HG03097 (cell line): ENCODE measurements around the gene ADGRB3.

ENCODE experiments used
- ATAC-seq: cut with Tn5 transposase; IDR thresholded peaks from one replicate; pipeline ENCODE4 v1.9.1; 2021; ENCODE audit not compliant: unreplicated experiment, low FRiP score

Gene ADGRB3

GRCh38 chr6:69180361-69181067 lies 545.4 kb downstream of the ADGRB3 start:
- no peak for ATAC-seq

DNA sequence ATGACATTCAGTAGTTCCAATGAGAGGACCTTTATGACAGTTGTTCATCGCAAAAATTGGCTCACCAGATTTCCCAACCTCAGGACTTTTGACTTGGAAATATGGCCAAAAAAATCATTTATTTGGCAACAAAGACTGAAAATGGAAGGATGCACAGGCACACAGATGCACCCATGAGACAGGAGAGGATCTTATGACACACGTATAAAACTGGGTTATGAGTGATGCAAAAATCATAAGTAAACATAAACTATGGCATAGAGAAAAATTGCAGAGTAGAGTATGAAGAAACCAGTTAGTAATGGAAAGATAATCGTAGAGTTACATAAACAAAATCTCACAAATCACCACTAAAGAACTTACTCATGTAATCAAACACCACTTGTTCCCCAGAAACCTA lies 546.9 kb downstream of the ADGRB3 start:
- ATAC-seq: no peak

DNA sequence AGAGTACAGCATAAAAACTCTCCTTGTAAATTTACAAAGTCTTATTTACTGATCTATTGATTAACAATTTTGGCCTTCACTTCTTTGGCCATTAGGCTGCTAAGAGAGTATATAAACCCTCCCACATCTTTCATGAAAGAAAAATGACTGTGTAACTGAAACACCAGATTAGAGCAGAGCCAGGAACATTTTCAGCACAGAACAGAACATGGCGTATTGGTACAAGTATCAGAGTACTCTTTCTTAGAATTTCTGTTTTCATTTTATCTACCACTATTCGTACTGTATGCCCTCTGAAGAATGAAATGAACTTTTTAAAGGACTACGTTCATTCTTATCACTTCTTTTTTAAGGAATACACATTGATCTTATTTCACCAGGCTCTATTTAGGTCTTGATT lies 550.2 kb downstream of the ADGRB3 start:
- ATAC-seq: no peak

GRCh38 chr6:69202768-69203167 lies 567.7 kb downstream of the ADGRB3 start:
- ATAC-seq: no peak

DNA sequence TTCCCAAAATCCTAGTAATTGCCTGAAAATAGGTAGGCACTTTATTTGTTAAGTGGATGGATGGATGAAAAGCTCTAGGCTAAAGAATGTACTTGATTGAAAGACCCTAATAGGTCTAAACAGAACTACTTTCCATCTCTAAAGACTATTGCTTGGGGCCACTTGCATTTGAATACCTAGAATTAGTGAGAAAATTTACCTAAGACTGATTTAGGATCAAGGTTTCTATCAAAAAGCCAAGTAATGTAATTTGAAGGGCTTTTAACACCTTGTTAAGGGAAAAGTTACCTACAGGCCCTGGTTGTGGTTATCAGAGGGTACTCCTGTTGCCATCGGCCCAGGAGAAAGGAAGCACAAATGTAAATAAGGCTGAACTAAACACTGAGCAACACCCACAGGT lies 581.0 kb downstream of the ADGRB3 start:
- ATAC-seq: no peak

GRCh38 chr6:69217343-69217742 lies 582.3 kb downstream of the ADGRB3 start:
- ATAC-seq: no peak

GRCh38 chr6:69220375-69220774 lies 585.3 kb downstream of the ADGRB3 start:
- ATAC-seq: no peak

DNA sequence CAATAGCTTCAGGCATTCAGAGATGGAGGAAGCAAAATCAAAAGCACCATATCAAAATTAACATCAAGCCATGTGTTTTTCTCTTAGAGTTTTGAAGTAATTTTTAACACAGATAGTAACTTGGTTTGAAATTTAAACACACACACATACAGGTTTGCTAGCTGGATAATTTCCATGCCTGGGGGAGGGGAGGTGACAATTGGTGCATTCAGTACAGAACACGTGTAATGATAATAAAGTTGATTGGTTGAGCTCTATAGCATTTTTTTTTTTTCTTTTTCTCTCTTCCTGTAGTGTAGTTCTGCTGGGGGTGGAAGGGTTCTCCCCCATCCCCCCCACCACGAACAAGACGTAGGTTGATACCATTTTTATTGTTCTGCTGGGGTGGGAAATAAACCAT lies 596.9 kb downstream of the ADGRB3 start:
- ATAC-seq: no peak

DNA sequence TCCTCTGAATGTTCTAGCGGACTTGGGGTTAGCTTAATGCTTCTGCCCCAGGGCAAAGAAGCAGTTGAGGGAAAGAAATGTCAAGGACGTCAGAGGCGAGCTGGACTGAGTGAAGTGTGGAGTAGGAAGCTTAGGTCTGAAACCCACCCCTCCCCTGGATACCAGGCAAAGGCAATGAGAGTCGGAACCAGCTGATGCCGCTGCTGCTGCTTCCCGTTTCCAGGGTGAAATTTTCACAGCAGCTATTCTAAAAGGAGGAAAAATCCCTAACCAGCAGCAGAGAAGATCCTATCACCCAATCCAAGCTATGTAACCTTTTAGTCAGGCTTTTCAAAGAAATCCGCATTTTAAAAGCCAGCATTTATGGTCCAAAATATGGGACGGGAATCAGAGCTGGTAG lies 597.4 kb downstream of the ADGRB3 start:
- ATAC-seq: no peak

DNA sequence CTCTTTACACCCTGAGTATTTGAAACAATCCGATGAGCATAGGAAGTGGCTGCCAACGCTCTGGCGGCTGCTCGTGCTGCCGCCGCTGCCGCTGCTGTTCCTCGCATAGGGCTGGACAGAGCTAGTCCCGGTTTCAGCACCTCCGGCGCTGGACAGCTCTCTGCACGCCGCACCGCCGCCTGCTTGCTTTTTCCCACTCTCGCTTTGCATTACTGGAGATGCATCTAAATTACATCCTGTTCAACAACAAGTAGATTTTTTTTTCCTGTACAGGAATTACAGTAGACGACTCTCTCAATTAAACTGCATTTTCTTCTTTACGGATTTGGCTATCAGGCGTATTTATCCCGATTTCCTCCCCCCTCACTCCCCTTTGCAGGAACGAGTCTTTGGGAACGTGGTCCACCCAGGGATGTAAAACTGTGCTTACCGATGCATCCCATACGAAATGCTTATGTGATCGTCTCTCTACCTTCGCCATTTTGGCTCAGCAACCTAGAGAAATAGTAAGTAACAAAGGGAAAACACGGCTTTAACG lies 597.9 kb downstream of the ADGRB3 start:
- peak; percentile 92 for ATAC-seq

DNA sequence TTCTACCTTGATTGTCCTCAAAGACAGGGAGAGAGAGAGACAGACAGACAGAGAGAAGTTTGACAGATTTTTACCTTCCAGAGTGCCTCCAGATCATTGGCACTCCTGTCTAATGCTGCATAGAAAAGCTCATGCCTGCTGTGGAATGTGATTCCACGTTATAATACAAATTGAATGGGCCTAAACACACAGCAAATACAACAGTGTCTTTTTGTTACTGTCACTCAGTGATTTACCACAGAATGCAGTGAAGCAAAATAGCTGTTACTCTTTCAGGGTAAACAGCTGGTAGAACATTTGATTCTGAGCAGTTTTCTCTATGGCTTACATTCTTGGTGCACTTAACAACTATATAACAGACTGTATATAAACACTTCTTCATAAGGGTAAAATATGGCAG lies 603.0 kb downstream of the ADGRB3 start:
- ATAC-seq: no peak

- no peak for ATAC-seq
These were observed 611.9 kb downstream of the ADGRB3 start for GRCh38 chr6:69246983-69247382.

DNA sequence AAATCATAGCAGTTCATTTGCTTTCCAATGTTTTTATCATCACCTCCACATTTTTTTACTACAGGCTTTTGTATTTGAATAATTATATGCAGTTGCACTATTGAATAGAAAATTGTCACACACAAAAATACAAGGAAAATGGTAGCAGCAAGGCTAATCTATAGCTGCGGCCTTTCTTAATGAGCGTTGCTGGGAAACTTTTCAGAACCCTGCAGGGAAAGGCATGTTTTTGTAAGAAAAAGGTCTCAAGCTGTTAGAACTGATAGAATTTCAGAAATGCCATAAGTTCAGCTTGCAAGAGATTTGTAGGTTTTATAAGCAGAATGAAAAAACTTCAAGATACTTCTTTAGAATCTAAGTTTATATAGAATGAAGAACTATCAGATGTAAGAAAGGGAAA lies 625.9 kb downstream of the ADGRB3 start:
- ATAC-seq: no peak

GRCh38 chr6:69263297-69263696 lies 628.2 kb downstream of the ADGRB3 start:
- ATAC-seq: no peak

DNA sequence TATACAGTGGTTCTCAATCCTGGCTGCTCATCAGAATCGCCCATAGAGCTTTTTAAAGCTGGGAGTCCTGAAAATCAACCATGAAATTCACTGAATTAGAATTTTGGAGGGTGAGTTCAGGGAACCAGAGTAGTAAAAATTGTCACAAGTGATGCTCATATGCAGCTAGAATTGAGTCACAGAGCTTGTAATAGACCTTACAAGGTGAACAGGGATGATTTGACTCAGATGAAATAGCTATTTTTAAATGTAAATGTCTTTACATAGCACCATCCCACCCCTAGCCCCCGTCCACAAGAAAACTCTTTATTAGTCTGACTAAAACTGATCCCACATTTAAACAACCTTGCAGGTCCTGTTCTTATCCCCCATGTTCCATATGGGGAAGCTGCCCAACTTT lies 630.0 kb downstream of the ADGRB3 start:
- no peak for ATAC-seq

- ATAC-seq: no peak
These were observed 630.6 kb downstream of the ADGRB3 start for GRCh38 chr6:69265706-69266105.

DNA sequence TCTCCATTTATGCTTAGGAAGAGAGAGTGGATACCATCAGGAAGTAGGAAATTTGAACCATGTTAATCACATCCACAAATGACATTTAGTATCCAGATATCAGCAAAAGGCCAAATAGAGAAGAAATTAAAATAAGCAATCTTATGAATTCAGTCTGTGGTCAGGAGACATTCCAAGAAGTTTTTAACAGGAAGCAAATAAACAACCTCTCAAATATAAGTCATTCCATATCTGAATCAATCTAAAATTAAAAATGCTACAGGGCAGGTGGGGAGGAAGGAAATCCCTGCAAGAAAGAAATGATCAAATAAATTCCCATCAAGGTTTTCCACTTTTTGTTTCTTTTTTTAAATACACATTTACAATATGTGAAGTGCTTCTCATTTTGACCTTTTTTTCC lies 641.1 kb downstream of the ADGRB3 start:
- ATAC-seq: no peak

- no peak for ATAC-seq
These were observed 644.7 kb downstream of the ADGRB3 start for GRCh38 chr6:69279805-69280204.

- ATAC-seq: no peak
These were observed 645.8 kb downstream of the ADGRB3 start for GRCh38 chr6:69280858-69281257.

DNA sequence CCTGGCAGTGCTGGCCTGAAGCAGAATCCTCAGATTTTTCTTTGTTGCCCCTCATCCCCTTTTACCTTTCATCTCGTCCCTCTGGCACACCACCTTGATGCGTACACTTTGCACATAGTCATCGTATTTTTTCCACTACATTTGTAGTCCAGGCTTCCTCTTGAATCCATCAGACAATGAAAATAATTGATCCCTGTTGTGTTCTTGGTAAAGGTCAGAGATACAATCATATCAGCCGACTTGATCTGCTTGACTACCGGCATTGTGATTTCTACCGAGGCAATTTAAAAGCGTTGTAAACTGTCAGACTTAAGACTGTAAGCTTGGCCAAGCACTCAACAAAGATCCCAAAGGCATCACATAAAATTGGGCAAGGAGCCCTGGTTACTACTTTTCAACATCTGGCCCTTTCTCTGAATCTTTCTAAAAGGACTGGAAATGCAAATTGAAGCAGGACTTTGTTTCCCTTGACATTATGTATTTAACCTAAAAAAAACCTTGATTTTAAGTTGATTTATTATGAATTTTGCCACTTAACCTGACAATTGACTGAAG lies 649.2 kb downstream of the ADGRB3 start:
- no peak for ATAC-seq

DNA sequence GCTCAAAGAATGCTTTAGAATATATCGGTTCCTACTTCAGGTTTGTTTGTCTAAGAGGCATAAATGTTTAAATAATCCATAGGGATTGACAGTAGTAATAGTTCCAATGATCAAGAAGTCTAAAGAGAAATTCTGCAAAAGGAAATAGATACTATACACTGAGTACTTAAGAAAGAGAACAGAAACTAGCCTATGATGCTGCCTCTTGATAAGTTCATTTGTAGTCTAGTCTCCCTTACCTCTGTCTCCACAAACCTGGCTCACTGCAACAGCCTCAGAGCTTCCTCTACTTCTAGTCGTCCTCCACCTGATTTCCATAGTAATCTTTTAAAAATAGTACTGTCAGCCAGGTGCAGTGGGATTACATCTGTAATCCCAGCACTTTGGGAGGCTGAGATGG lies 650.0 kb downstream of the ADGRB3 start:
- ATAC-seq: no peak

GRCh38 chr6:69286331-69286730 lies 651.2 kb downstream of the ADGRB3 start:
- no peak for ATAC-seq
